SU-DHL-6 (cell line): Measurements from ENCODE around the gene TBX18.

ENCODE experiments used
- EZH2phosphoT487 ChIP-seq: fragments of 200-600 bp; sonication (generic), shearing (Covaris generic); conservative IDR thresholded peaks from 2 replicates; pipeline ENCODE4 v1.6.1; 2018; ENCODE audit warnings: mild to moderate bottlenecking, antibody characterized with exemption, low read length, moderate library complexity, mixed read lengths
- TF ChIP-seq, protein P1 (sequence below): fragments of 200-600 bp; sonication (generic); IDR thresholded peaks from one replicate; pipeline ENCODE4 v1.5.1; 2017; ENCODE audit warnings: antibody characterized with exemption, mild to moderate bottlenecking, low read length, moderate library complexity; ENCODE audit not compliant: insufficient read depth, poor library complexity, severe bottlenecking

DNA sequence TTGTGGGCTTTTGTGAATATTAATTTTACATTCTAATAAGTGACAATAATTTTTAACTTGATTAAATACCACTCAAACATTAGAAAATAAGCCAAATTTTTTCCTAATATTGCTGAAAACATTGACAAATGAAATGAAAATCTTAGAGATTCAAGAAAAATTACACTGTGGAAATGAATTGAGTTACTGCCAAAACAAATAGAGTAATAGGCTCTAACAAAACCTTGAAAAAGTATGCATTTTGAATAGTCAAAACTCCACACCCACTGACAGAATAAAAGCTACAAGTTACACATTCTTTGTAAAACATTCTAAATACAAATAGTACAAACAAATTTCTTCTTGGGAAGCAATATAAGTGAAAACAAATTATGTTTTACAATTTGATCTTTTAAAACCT is 5.9 kb downstream of the TBX18 start:
- TF ChIP-seq, protein P1, sequence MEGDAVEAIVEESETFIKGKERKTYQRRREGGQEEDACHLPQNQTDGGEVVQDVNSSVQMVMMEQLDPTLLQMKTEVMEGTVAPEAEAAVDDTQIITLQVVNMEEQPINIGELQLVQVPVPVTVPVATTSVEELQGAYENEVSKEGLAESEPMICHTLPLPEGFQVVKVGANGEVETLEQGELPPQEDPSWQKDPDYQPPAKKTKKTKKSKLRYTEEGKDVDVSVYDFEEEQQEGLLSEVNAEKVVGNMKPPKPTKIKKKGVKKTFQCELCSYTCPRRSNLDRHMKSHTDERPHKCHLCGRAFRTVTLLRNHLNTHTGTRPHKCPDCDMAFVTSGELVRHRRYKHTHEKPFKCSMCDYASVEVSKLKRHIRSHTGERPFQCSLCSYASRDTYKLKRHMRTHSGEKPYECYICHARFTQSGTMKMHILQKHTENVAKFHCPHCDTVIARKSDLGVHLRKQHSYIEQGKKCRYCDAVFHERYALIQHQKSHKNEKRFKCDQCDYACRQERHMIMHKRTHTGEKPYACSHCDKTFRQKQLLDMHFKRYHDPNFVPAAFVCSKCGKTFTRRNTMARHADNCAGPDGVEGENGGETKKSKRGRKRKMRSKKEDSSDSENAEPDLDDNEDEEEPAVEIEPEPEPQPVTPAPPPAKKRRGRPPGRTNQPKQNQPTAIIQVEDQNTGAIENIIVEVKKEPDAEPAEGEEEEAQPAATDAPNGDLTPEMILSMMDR = no peak
- no peak for TF ChIP-seq EZH2phosphoT487
